Pulmonary artery endothelial cell (primary cell): ENCODE results near the gene THADA. TPM values are rescaled to one million over a fixed set of nuclear protein-coding genes. Genes with fewer than 3 reads are reported as not detected.

ENCODE experiments used
- DNase-seq: peaks from one replicate; pipeline ENCODE4 v3.0.0-alpha.2; 2011; ENCODE audit warnings: low read depth, low spot score
- total RNA-seq: library from RNA; depleted of rRNA; stranded (reverse); fragments of >200 nt; gene quantifications from 2 replicates; pipeline ENCODE4 v1.2.3, GENCODE V29; 2014

THADA gene
- total RNA-seq, 1 donor from 2014 or later: 22.7 TPM

DNA sequence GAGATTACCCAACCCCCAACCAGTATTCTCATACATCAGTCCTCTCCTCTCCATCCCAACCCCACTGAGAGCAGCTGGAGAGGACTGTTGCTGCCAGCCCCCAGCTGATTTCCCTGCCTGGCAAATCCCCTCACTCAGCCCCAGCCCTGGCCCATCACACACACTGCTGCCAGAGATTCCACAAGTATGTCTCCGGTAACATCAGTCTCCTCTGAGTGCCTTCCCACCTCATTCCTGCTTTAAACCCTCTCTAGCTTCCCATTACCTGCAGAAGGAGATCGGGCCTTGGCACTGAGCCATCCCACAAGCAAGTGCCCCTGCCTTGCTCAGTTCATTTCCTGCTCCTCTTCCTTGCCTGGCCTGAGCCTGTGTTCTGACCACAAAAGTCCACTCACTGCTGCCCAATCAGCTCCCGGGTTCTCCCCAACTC, 318.9 kb downstream of the THADA start:
- DNase-seq: no peak

DNA sequence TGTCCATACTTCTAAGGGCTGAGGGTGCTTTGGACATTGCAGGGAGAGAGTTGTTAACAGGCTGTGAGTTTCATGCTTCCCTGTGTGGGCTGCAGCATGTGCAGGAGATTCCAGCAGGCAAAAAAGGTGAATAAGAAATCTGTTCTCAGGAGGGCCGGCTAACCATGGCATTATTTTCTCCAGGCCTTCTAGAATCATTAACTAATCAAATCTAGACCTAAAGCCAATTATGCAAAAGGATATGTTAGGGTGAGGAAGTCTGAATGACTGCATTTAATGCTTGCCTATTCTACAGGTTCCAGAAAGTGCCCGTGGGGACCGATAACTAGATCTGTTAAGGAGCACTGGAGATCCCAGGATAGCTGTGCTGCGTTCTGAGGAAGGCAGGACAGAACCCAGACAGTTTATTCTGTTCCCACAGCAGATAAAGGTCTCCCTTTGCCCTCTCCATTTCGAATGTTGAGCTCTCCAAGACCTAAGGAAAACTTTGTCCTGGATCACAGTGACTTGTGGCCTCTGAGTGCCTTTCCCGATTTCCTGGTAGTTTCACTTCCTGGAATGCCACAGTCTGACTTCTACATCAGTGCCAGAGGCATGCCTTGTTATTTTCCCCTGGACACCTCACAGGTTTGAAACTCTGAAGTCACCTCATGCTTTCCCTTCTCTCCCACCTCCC, 319.4 kb downstream of the THADA start:
- DNase-seq: no peak

DNA sequence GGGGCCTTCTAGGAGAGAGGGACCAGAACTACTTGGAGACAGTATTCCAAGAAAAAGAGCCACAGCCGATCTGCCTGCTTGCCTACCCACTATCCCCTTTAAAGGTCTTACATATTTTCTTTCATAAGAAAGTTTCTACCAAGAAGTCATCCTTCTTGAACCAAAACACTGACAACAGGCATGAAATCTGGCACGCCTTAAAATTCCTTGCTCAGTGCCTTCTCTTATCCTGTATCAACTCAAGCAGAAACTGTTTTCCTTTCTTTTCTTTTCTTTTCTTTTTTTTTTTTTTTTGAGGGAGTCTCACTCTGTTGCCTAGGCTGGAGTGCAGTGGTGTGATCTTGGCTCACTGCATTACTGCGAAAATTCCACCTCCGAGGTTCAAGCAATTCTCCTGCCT, 321.1 kb downstream of the THADA start:
- DNase-seq: no peak

DNA sequence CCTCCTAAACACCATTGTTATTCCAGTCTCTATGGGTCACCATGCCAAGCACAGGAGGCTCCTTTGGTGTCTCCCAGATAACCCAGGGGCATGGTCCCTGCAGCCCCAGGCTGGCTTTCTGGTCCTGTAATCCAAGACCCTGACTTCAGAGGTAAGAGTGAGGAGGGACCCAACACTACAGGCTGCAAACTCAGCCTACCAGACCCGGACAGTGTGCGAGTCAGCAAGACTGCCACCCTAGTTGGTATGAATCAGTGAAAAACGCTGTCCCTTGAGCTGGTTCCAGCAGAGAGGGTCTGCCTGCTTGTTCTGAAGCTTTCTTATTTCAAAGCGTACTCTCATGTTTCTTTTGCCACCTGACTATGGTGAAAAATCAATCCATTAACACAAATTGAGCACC, 321.8 kb downstream of the THADA start:
- DNase-seq: no peak

DNA sequence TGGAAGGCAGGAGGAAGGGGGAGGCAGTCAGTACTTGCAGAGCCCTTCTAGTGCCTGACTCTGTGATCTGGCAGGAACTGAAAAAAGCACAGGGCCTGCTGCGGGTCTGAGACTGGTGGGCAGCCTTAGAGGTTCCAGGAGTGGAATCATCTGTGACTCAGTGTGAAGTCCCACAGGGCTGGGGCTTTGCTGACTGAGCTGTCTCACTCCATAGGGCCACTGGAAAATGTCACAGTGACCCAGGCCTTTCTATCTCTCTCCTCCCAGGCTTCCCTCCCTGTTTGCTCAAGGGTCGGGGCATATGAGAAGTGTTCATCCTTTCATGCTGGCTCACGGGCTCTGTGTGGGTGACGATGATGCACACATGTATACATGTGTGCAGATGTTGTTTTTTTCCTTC, 322.3 kb downstream of the THADA start:
- no peak for DNase-seq

DNA sequence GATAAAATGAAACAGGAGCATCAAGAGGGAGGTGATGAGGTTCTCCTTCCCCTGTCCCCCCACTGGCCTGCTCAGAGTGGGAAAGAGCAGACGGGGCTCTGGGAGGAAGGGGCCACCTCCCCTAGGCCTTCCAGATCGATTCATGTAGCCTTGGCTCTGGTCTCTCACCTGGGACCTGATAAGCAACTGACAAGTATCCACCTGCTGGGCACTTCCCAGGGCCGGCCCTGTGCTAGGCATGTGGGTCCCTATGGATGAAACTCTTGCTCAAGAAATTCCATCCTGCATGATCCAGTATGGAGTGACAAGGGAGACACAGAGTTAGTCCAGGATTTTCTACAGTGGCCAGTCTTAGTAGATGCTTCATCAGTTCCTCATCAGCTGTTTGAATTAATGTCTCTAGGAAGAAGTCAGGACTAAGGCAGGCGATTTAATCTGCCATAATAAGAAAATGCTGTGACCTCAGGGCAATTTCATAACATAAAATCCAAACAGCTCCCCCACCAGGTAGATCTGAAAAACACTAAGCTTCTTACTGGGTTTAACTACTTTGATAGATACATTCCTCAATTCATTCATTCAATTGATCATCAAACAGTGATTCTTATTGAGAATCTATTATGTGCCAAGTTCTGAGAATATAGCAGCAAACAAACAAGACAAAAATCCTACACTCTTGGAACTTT, 324.8 kb downstream of the THADA start:
- no peak for DNase-seq

DNA sequence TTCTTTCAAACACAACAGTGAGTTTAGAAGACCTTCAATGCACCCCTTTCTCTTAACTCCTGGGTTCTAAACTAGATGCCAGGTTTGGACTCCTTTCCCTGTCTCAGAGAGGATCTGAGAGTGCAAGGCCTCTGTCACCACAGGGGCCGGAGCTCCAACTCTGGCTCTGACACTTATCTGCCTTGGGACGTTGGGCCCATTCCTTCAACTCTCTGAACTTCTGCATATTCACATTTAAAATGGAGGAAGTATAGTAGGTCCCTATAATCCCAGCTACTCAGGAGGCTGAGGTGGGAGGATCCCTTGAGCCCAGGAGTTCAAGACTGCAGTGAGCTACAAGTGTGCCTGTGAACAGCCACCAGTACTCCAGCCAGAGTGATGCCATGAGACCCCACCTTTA, 325.4 kb downstream of the THADA start:
- DNase-seq: no peak

DNA sequence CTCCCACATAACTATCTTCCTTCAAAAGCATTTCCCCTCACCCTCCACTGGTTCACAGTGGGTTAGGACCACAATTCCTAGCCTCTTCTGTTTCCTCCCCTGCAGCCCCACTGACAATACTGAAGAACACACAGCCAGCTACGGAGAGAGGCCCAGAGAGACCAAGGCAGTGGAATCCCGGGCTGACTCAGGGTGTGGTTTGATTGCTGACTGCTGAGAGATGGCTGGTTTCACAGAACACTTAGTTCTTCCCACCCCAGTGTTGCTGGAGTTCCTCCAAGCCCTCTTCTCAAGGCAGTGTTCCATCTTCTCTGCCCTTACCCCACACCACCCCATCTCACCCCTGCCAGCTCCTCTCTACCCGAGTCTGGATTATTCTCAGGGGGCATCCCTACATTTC, 326.1 kb downstream of the THADA start:
- no peak for DNase-seq

DNA sequence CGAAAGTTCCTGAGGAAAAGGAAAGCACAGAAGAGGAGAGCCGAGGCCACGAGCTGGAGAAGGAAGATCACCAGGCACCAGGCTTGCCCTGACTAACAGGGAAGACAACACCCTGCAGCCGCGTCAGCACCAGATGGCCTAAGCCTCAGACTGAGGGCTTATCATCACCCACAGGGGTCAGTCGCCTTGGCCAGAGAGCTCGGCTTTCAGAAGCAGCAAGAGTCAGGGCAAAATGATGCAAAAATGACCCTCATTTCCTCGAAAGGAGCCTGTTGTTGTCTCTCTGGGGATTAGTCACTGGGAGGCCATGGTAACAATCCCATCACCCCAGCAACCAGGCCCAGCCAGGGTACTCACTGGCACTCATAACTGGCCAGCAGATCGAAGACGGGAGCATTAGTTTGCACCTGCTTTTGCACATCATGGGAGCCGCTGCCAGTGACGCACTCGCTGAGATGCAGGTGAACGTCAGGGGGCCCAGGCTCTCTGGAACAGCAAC, 326.7 kb downstream of the THADA start:
- DNase-seq: peak; percentile 98

DNA sequence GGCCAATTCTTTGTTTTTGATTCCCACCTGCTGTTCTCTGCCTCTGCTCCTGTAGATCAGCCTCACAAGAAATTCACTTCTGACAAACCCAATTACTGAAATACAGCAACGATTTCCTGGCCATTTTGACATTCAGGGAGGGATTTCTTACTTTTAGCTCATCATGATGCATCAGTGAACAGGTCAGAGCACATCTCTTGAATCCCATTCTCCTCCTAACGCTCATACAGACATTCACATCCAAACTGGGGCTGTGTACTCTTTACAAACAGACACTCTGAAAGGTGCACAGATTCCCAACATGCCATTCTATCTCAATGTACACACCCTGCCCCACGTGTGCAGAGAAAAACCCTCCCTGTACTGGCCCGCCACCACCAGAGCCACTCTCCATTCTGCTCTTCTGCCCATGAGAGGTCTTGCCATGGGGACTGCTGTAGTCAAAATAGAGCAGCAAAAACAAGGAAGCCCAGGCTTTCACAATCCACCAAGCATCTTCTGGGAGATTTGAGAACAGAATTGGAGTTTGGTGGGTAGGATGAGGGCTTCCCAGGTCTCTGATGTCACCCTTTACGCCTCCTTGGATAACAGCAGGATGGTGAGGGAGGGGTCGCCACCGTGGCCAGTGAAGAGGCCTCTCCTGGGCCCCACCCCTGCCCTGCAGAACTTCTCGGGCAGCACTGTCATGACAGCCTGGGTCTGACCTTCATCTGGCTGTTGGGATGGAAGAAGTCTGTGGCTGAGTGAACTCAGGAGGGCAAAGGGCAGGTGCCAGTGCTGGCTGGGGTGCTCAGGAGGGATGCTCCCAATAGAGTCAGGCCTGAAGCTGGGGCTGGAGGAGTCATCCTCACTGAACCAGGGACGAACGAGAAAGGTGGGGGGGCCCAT, 327.5 kb downstream of the THADA start:
- DNase-seq: no peak

DNA sequence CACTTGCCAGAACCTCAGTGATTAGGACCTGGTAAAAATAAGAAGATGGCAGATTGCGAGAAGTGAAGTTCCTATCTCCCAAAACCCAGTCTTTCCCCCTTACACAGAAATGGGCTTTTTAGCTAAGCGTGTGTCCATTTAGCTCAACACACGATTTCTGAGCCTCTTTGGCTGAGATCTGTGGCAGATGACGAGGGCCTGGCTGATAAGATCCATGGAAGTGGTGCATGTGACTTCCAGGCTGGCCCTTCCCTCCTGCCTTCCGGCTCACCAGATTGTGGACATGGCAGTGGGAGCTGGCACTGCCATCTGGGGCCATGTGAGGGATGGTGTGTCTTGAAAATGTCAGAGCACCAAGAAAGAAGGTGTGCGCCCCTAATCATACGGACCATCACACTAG, 328.5 kb downstream of the THADA start:
- DNase-seq: no peak

DNA sequence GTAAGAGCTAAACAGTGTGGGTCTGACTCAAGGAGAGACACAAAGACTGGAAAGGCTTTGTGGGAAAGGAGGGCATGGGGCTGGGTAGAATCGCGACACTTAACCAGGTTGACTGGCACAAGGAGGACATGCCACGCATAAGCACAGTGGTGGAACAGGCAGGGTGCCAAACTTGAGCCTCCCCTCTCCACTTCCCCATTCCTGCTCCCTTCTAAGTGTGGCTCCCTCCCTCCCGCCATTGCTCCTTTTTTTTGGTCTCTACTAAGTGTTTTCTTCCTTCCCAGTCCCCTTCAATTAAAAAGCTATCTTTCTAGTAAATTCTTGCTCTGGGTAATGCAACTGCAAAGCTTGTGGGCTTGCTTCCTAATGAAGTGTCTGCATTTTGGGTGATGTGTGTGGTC, 329.1 kb downstream of the THADA start:
- no peak for DNase-seq

DNA sequence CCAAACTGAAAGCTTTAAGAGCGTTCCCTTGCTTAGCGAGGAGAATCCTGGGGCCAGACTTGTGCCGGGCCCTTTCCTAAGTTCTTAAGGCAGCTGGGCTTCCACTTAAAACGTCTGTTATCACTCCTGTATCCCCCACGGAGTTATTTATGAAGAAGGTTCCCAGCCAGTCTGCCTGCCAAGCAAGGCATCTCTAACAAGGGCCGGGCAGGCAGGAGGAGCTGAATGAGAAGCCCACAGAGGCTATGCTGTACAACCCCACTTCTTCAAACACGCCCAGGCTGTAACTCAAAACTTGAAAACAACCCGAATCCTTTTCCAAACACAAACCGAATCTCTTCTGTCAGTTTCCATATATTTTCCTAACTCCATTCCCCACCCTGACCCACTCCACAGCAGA, 330.4 kb downstream of the THADA start:
- DNase-seq: no peak

DNA sequence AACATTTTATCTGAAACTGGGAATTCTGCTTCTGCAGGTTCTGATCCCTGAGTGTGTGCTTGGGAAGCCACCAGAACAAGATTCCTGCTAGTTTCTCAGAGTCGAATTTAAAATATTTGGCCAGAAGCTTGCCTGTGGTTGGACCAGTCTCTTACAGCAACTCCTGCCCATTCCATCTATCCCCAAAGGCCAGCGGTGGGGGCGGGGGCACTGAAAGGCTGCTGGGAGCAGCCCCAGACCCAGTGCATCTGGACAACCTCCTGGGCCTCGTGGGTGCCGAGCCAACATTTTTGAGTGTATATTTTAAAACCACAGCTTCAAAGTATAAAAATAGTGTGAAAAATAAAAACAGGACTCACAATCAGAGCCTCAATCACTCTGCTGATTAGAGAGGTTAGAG, 330.8 kb downstream of the THADA start:
- no peak for DNase-seq

DNA sequence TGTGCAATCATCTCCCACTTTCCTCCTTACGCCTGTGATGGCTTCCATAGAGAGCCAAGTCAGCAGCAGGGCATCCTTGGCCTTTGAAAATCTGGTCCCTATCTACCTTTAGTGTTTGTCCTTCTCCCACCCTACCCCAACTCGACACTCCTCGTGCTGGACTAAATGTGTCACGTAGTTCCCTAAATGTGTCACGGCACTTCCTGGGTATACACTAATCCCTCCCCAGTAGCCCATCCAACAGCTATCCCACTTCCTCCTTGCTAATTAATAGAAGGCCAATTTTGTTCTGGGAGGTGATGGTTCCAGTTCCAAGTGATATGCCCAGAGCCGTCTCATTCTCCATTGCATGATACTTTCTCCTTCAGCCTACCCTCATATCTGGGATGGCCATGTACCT, 332.9 kb downstream of the THADA start:
- DNase-seq: no peak

DNA sequence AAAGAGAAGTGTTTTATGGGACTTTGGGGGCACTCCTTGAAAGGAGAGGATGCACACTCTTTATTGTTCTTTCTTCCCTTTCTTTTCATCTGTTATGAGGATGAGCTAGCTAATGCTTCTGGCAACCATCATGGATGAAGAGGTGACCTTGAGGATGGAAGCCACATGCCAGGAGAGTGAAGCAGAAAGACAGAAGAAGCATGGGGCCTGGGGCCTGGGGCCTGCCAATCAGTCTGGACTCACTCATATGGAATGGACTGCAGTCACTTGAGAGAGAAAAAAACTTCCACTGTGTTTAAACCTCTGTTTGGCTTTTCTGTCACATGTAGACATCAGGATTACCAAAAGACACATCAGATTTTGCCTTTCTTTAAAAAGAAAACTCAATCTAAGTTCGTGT, 333.6 kb downstream of the THADA start:
- no peak for DNase-seq

DNA sequence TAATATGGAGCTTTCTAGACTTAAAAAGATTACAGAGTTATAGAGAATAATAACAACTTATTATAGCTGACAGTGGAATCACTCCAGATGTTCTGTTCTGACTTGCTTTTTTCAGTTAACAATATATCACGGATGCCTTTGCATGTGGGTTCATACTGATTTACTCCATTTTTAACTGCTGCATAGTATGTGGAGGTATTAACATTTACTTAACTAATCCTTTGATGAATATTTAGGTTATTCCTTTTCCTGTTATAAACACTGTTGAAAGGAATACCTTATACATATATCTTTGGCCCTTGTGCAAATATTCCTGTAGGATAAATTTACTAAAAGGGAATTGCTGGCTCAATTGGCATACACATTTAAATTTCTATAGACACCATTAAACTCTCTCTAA, 336.3 kb downstream of the THADA start:
- DNase-seq: no peak

DNA sequence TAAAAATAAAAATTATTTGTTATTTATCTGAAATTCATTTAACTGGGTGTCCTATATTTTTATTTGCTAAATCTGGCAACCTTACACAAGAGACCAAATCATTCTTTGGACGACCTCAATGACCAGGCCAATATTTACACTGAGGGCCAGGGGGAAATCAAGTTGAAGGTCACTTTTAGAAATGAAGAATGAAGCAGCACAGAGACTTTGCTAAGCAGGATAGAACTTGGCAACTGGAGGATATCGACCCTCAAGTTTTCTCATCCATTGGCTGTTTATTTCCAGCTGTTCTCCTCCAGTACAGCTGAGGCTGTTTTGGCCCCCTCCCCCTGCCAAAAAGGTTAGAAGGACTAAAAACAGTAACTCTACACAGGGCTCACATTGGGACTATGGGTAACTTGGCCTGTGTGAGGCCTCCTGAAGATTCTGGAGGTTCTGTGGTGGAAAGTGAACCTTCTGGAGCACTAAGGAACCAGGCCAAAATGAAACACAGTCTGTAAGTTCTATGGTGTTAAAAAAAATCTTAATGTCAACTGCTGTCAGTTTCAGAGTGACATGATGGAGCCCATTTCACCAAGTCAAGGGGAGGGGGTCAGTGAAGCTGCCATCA, 337.2 kb downstream of the THADA start:
- no peak for DNase-seq

DNA sequence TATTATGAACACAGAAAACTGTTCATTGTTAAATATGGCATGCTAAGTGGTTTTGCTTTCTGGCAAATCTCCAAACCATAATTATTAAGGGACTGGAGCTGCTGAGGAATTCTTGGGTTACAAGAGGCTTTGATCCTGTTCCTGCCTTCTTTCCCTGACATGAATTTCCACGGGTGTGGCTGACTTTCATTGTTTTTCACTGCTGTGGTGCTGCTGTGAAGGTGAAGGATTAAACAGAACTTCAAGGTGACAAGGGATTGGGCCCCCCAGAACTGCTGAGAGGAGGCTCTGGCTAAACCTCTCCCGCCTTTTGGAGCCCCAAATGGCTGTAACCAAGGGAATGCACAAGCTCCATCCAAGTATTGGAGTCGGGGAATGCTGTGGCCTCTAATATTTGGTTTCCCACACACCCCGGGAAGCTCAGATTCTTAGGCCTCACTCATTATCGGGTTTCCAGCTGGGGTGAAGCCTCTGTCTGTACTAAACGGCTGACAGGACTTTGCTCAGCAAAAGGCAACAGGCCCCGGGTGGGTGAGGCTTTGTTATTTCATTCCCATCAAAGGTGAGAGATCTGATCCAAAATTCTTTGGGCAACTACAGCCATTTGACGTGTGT, 340.4 kb downstream of the THADA start:
- no peak for DNase-seq

DNA sequence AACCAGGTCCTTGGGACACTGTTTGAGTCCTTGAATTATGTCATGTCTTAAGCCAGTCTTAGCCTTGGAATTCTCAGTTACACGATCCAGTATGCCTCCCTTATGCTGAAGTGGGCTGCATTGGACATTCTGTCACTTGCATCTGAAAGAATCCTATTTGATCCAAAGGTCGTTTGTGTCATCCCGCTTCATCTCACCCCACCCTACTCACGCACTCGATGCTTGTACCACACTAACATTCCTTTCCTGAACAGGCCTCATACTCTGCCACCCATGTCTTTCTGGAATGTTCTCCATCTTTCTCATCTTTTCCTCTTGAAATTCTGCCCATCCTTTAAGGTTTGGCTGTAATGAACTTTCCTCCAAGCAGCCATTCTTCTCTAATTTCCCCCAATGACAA, 341.5 kb downstream of the THADA start:
- no peak for DNase-seq

DNA sequence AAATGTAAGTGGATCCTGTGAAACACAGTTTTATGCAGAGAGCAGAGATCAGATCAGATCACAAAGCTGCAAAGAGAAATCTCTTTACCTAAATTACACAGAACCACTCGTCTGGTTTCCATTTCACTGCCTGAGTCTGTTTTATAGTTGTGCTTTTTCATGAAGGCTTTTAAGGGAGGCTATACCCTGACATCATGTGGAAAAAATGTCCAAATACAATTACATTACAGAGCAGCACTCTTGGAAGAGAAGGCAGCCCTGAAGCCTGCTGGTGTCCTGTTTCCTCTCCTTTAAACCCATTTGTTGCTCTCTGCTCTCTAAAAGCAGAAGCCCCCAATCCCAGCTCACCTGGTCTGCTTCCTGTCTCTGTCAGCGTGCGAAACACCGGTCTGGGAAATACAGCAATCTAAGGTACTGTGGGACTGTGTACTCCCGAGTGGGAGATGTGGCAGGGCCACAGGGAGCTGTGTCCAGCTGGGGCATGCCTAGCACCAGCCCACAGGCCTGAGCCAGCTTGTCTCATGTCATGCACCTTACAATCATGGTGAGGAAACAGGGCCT, 344.6 kb downstream of the THADA start:
- DNase-seq: no peak
